GM12878 (cell line): ENCODE measurements around the gene CERK. TPM values are rescaled to one million over a fixed set of nuclear protein-coding genes. Genes with fewer than 3 reads are reported as not detected.

ENCODE experiments used
- ATAC-seq: fragments of 200-7000 bp; cut with Tn5 transposase; 3 replicates; pipeline ENCODE4 v1.9.1; 2020; ENCODE audit warnings: mild to moderate bottlenecking, moderate library complexity
- BruUV-seq: library from RNA; stranded (reverse); fragments of 400-500 nt; replicated peaks from 2 replicates; lab custom pipeline; 2021; lab: Mats Ljungman, UMichigan
- CTCF ChIA-PET: fragments of 300-600 bp; sonication (Branson Sonifier 250); formaldehyde crosslinking; extraction: SDS; loops from one replicate; lab custom pipeline; 2021; ENCODE audit warnings: inconsistent platforms; lab: Yijun Ruan, JAX
- POLR2A ChIA-PET: fragments of 350-600 bp; formaldehyde crosslinking; extraction: SDS; loops from one replicate; lab custom pipeline; 2021; ENCODE audit warnings: inconsistent platforms; lab: Charles Lee
- RAD21 ChIA-PET: fragments of 300-600 bp; sonication (Branson Sonifier 250); formaldehyde crosslinking; loops from one replicate; lab custom pipeline; 2023; ENCODE audit warnings: antibody characterized with exemption; ENCODE audit not compliant: unreplicated experiment; lab: Charles Lee
- SMC1A ChIA-PET: fragments of 300-600 bp; sonication (Branson Sonifier 250); formaldehyde crosslinking; loops from one replicate; lab custom pipeline; 2023; ENCODE audit not compliant: unreplicated experiment, uncharacterized antibody; lab: Charles Lee
- DNase-seq: peaks from one replicate; pipeline ENCODE4 v3.0.0-alpha.2; 2011; ENCODE audit warnings: low read depth, low spot score
- FAIRE-seq: peaks from 3 replicates; lab custom pipeline; 2011; peaks lifted over from hg19 to GRCh38; lab: Jason Lieb, UNC
- H2AFZ ChIP-seq: 2 replicates; pipeline ENCODE4 v1.6.0; 2011; ENCODE audit warnings: low read depth, low read length, control low read depth; ENCODE audit not compliant: control insufficient read depth
- H3K27ac ChIP-seq: 2 replicates; pipeline ENCODE4 v1.5.1; 2011; ENCODE audit warnings: control low read depth; ENCODE audit not compliant: control insufficient read depth, insufficient read depth
- H3K27me3 ChIP-seq, 2 experiments: replicated peaks in 1 of 2; 2 replicates each; pipeline versions ENCODE4 v1.6.0 to v1.6.1; 2011; ENCODE audit warnings: low read length in 1 of 2; ENCODE audit not compliant: control insufficient read depth in 2 of 2, insufficient read depth in 2 of 2
- H3K36me3 ChIP-seq, 2 experiments: 2 replicates each; pipeline ENCODE4 v1.5.1; 2011; ENCODE audit warnings: low read length in 1 of 2; ENCODE audit not compliant: control insufficient read depth in 2 of 2, insufficient read depth in 2 of 2
- H3K4me1 ChIP-seq: 2 replicates; pipeline ENCODE4 v1.6.1; 2011; ENCODE audit warnings: mild to moderate bottlenecking, low read length, moderate library complexity, mixed read lengths; ENCODE audit not compliant: control insufficient read depth, insufficient read depth
- H3K4me2 ChIP-seq: 2 replicates; pipeline ENCODE4 v1.6.0; 2011; ENCODE audit warnings: control low read depth; ENCODE audit not compliant: control insufficient read depth, insufficient read depth
- H3K4me3 ChIP-seq: fragments of 200-600 bp; sonication (generic); 2 replicates; pipeline ENCODE4 v1.5.1; 2016
- H3K79me2 ChIP-seq: 2 replicates; pipeline ENCODE4 v1.6.0; 2011; ENCODE audit warnings: low read length; ENCODE audit not compliant: control insufficient read depth, insufficient read depth
- H3K9ac ChIP-seq: 2 replicates; pipeline ENCODE4 v1.8.0; 2011; ENCODE audit warnings: low read length, control low read depth, mixed read lengths; ENCODE audit not compliant: control insufficient read depth, insufficient read depth
- H3K9me3 ChIP-seq: replicated peaks from 3 replicates; pipeline ENCODE4 v1.5.1; 2011; ENCODE audit warnings: mild to moderate bottlenecking, low read length; ENCODE audit not compliant: control insufficient read depth, insufficient read depth
- H4K20me1 ChIP-seq: 2 replicates; pipeline ENCODE4 v1.6.0; 2011; ENCODE audit not compliant: control insufficient read depth, insufficient read depth
- BRCA1 ChIP-seq: IDR thresholded peaks from 2 replicates; pipeline ENCODE4 v1.6.1; 2011; ENCODE audit warnings: low read depth, low read length, improper control_type of control experiment
- CBFB ChIP-seq: IDR thresholded peaks from 2 replicates; pipeline ENCODE4 v1.6.1; 2016; ENCODE audit warnings: antibody characterized with exemption, low read depth
- GABPA ChIP-seq: IDR thresholded peaks from 2 replicates; pipeline ENCODE4 v1.6.1; 2014; ENCODE audit warnings: antibody characterized with exemption, low read depth, mild to moderate bottlenecking, inconsistent platforms
- HDAC2 ChIP-seq: fragments of 200-600 bp; sonication (generic); IDR thresholded peaks from 2 replicates; pipeline ENCODE4 v1.6.1; 2017
- JUNB ChIP-seq: IDR thresholded peaks from 2 replicates; pipeline ENCODE4 v1.6.1; 2016; ENCODE audit warnings: antibody characterized with exemption, mild to moderate bottlenecking
- MTA2 ChIP-seq: fragments of 450-650 bp; IDR thresholded peaks from 2 replicates; pipeline ENCODE4 v1.6.1; 2016; ENCODE audit warnings: low read depth, mild to moderate bottlenecking, moderate library complexity
- NR2F1 ChIP-seq: fragments of 450-650 bp; conservative IDR thresholded peaks from 2 replicates; pipeline ENCODE4 v1.6.1; 2017; ENCODE audit warnings: mild to moderate bottlenecking
- RELA ChIP-seq: fragments of 450-650 bp; IDR thresholded peaks from 2 replicates; pipeline ENCODE4 v1.8.0; 2014; ENCODE audit warnings: borderline replicate concordance; ENCODE audit not compliant: partially characterized antibody
- SMAD1 ChIP-seq: fragments of 450-650 bp; IDR thresholded peaks from 2 replicates; pipeline ENCODE4 v1.6.1; 2018; ENCODE audit warnings: mild to moderate bottlenecking, low read depth; ENCODE audit not compliant: partially characterized antibody
- TAF1 ChIP-seq: IDR thresholded peaks from 2 replicates; pipeline ENCODE4 v1.6.1; 2011; ENCODE audit warnings: mild to moderate bottlenecking, low read depth, low read length, borderline replicate concordance
- TBL1XR1 ChIP-seq: IDR thresholded peaks from 2 replicates; pipeline ENCODE4 v1.6.1; 2012; ENCODE audit warnings: low read depth, low read length, improper control_type of control experiment
- YBX1 ChIP-seq: fragments of 450-650 bp; IDR thresholded peaks from 2 replicates; pipeline ENCODE4 v1.6.1; 2016; ENCODE audit warnings: antibody characterized with exemption
- YY1 ChIP-seq: IDR thresholded peaks from 2 replicates; pipeline ENCODE4 v1.6.1; 2011; ENCODE audit warnings: low read depth, mild to moderate bottlenecking, low read length
- ZZZ3 ChIP-seq: IDR thresholded peaks from 2 replicates; pipeline ENCODE4 v1.6.1; 2011; ENCODE audit warnings: low read depth; ENCODE audit not compliant: control insufficient read depth, insufficient read length
- WGBS: methylation state at CpG from one replicate; pipeline ENCODE4 v1.1.6; 2016; ENCODE audit warnings: low lambda C conversion rate; ENCODE audit not compliant: insufficient replicate concordance, insufficient coverage; ENCODE audit errors: missing lambda C conversion rate; 5-methylcytosine and 5-hydroxymethylcytosine counted together
- in situ Hi-C: fragments of 300-500 bp; cut with MboI; formaldehyde crosslinking; loops from 9 replicates; pipeline ENCODE4 v1.14.3; 2018; ENCODE audit warnings: mixed read lengths
- intact Hi-C: fragments of 100-400 bp; cut with micrococcal nuclease; formaldehyde crosslinking; loops from one replicate; pipeline ENCODE4 v1.14.2; 2022; ENCODE audit not compliant: unreplicated experiment
- polyA plus RNA-seq, 11 experiments: library from polyadenylated mRNA; depleted of rRNA in 4 of 11; unstranded in 6 of 11; stranded (reverse) in 5 of 11; fragments of >200 nt; fragmentation: Nextera tagmentation in 4 of 11; fragmentation: Illumina TruSeq in 1 of 11; extraction: Ambion mirVana in 4 of 11; extraction: Trizol in 1 of 11; gene quantifications; 1 replicate in 1 of 11; 2 replicates in 10 of 11; pipeline versions ENCODE4 v1.2.1 to v1.2.3, GENCODE V29; 2011 to 2016; ENCODE audit warnings: inconsistent platforms in 2 of 11, missing spikeins in 2 of 11, low read depth in 1 of 11
- total RNA-seq, 4 experiments: library from RNA; depleted of rRNA in 3 of 4; stranded (reverse); fragments of >200 nt in 3 of 4; fragmentation: Illumina TruSeq in 1 of 4; extraction: Trizol in 1 of 4; gene quantifications; 2 replicates each; pipeline versions ENCODE4 v1.2.1 to v1.2.3, GENCODE V29; 2013 to 2021
- TF ChIP-seq, protein P1 (sequence below): fragments of 450-650 bp; IDR thresholded peaks from 2 replicates; pipeline ENCODE4 v1.6.1; 2017; ENCODE audit warnings: mild to moderate bottlenecking, moderate library complexity
- TF ChIP-seq, protein P2 (sequence below): fragments of 450-650 bp; IDR thresholded peaks from 2 replicates; pipeline ENCODE4 v1.6.1; 2017; ENCODE audit warnings: antibody characterized with exemption, mild to moderate bottlenecking, moderate library complexity

Gene CERK
- total and polyA plus RNA-seq, 10 of the 15 experiments (the other 5 are each of a cell fraction or from before 2014, with no cell fraction given) = 4.0 to 41.1 (median 30.2) TPM

DNA sequence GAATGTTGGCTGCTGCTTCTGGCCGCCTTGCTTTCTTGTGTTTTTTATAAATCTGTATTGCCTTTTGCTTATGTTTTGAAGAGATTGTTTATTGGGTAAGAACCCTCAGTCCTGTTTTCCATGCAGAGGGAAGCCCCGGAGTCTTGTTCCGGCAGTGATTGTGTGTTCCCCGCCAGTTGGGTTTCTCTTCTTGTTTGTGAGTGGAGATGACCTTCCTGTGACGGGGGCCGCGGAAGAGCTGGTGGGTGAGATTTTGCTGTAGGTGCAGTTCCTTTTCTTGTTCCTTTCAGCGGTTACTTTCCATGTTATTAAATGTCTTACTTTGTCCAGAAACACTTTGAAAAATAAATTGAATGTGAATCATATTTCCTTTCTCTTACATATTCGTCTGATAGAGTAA lies 32.7 kb upstream of the CERK start (continued):
- TF ChIP-seq CBFB (no peak), MTA2 (peak; percentile 27; the same call in 1 of the 2 replicates), BRCA1 (no peak), TBL1XR1 (no peak; the same call in 1 of the 2 replicates), NR2F1 (peak; percentile 41; the same call in 1 of the 2 replicates), GABPA (0 out of 2 replicates have a peak, but pooled peaks have one; percentile 36), TAF1 (no peak)

DNA sequence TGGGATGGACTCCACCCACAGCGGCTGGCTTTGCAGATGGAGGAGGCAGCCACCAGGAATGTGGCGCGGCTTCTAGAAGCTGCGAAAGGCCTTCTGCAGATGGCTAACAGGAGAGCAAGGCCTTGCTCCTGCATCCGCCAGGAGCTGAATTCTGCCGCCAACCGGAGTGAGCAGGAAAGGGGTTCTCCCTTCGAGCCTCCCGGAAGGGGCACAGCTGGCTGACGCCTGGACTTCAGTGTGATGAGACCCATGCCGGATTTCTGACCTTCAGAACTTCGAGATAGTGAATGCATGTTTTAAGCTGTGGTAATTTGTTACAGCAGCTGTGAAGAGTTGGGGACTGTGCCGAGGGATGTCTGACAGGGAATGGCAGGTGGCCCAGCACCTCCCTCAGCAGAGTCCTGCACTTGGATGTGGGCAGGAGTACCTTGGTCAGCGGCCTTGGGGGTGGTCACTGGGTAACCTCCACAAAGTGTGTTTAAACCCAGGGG lies 32.1 kb upstream of the CERK start:
- Histone ChIP-seq H3K9me3 (no peaks in the 10 kb centered on the region), H3K4me2 (peak overlapping the region; percentile 96), H3K27ac (peak overlapping the region; percentile 90), H3K9ac (peak overlapping the region; percentile 75), H4K20me1 (peaks cover 3% of the 10 kb centered on the region; the same call in 1 of the 2 replicates), H3K27me3 (no peaks in the 10 kb centered on the region), H3K4me3 (peak overlapping the region; percentile 62; the same call in 1 of the 2 replicates), H3K4me1 (peaks cover 62% of the 10 kb centered on the region), H3K79me2 (peaks cover 69% of the 10 kb centered on the region), H3K36me3 (peaks cover 1 to 6% of the 10 kb centered on the region in 2 experiments; a peak in 3 of 4 replicates), H2AFZ (no peak overlapping the region)
- FAIRE-seq (no peak), DNase-seq (no peak), ATAC-seq (no peak)
- intact Hi-C loops = loop anchor here (10.0 kb wide), 1 partner anchor 175 kb away; no protein-coding TSS in a partner anchor
- ChIA-PET SMC1A (interaction anchor here (1.0 to 2.2 kb wide), 3 partner anchors 8 to 183 kb away, joined by 4 to 7 read pairs (median 4); partner anchors contain the start of gene TBC1D22A), CTCF (interaction anchor here (1.1 to 8.2 kb wide), 4 partner anchors 10 to 207 kb away, joined by 3 to 117 read pairs (median 4); partner anchors contain the start of gene TBC1D22A), POLR2A (no interaction called here), RAD21 (interaction anchor here (1.4 to 3.0 kb wide), 3 partner anchors 8 to 34 kb away, joined by 5 to 18 read pairs (median 5); partner anchors contain the start of gene TBC1D22A)
- 27% methylated on average over 14 of the region's 14 CpGs for WGBS
- in situ Hi-C loops = loop anchor here (25.0 kb wide), 1 partner anchor 1317 kb away; no protein-coding TSS in a partner anchor
- BruUV-seq = no TSS peak
- TF ChIP-seq YY1 (no peak), JUNB (no peak), ZZZ3 (no peak), NR2F1 (no peak), HDAC2 (no peak), YBX1 (no peak), SMAD1 (no peak), RELA (no peak)
- TF ChIP-seq, protein P1, sequence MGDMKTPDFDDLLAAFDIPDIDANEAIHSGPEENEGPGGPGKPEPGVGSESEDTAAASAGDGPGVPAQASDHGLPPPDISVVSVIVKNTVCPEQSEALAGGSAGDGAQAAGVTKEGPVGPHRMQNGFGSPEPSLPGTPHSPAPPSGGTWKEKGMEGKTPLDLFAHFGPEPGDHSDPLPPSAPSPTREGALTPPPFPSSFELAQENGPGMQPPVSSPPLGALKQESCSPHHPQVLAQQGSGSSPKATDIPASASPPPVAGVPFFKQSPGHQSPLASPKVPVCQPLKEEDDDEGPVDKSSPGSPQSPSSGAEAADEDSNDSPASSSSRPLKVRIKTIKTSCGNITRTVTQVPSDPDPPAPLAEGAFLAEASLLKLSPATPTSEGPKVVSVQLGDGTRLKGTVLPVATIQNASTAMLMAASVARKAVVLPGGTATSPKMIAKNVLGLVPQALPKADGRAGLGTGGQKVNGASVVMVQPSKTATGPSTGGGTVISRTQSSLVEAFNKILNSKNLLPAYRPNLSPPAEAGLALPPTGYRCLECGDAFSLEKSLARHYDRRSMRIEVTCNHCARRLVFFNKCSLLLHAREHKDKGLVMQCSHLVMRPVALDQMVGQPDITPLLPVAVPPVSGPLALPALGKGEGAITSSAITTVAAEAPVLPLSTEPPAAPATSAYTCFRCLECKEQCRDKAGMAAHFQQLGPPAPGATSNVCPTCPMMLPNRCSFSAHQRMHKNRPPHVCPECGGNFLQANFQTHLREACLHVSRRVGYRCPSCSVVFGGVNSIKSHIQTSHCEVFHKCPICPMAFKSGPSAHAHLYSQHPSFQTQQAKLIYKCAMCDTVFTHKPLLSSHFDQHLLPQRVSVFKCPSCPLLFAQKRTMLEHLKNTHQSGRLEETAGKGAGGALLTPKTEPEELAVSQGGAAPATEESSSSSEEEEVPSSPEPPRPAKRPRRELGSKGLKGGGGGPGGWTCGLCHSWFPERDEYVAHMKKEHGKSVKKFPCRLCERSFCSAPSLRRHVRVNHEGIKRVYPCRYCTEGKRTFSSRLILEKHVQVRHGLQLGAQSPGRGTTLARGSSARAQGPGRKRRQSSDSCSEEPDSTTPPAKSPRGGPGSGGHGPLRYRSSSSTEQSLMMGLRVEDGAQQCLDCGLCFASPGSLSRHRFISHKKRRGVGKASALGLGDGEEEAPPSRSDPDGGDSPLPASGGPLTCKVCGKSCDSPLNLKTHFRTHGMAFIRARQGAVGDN = no peak
- TF ChIP-seq, protein P2, sequence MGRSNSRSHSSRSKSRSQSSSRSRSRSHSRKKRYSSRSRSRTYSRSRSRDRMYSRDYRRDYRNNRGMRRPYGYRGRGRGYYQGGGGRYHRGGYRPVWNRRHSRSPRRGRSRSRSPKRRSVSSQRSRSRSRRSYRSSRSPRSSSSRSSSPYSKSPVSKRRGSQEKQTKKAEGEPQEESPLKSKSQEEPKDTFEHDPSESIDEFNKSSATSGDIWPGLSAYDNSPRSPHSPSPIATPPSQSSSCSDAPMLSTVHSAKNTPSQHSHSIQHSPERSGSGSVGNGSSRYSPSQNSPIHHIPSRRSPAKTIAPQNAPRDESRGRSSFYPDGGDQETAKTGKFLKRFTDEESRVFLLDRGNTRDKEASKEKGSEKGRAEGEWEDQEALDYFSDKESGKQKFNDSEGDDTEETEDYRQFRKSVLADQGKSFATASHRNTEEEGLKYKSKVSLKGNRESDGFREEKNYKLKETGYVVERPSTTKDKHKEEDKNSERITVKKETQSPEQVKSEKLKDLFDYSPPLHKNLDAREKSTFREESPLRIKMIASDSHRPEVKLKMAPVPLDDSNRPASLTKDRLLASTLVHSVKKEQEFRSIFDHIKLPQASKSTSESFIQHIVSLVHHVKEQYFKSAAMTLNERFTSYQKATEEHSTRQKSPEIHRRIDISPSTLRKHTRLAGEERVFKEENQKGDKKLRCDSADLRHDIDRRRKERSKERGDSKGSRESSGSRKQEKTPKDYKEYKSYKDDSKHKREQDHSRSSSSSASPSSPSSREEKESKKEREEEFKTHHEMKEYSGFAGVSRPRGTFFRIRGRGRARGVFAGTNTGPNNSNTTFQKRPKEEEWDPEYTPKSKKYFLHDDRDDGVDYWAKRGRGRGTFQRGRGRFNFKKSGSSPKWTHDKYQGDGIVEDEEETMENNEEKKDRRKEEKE = no peak
